HCEC 1CT (cell line): ENCODE measurements around the gene CRTAP.
"Not testable (repeated sequence)": the region's sequence is repeated elsewhere in the genome, so short reads cannot be mapped to it uniquely, and the experiment has no call there.

Experiments
- DNase-seq: peaks from one replicate; pipeline ENCODE4 v3.0.0-alpha.2; 2017

Gene CRTAP

DNA sequence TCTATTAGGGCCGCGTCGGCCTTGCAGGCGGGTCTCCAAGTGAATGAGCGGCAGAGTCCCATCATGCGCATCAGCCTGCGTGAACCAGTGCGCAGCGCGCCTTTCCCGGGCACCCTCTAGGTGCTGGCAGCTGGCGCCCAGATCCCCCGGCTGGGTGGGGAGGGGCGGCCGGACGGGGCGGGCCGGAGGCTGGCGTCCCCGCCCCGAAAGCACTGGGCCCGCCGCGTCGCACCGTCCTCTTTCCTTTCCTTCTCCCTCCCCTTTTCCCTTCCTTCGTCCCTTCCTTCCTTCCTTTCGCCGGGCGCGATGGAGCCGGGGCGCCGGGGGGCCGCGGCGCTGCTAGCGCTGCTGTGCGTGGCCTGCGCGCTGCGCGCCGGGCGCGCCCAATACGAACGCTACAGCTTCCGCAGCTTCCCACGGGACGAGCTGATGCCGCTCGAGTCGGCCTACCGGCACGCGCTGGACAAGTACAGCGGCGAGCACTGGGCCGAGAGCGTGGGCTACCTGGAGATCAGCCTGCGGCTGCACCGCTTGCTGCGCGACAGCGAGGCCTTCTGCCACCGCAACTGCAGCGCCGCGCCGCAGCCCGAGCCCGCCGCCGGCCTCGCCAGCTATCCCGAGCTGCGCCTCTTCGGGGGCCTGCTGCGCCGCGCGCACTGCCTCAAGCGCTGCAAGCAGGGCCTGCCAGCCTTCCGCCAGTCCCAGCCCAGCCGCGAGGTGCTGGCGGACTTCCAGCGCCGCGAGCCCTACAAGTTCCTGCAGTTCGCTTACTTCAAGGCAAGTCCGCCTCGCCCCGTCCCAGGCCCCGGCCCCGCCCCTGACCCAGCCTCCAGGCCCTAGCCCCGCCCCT is at the start of gene CRTAP:
Gene CRTAP (plus strand): TSS at position 243 of the 850 bp plus-strand sequence. CDS start 64 bp downstream, at position 307.
- DNase-seq = peak; percentile 95

GRCh38 chr3:33064929-33065328 is 48.9 kb upstream of the CRTAP start:
- DNase-seq = no peak

DNA sequence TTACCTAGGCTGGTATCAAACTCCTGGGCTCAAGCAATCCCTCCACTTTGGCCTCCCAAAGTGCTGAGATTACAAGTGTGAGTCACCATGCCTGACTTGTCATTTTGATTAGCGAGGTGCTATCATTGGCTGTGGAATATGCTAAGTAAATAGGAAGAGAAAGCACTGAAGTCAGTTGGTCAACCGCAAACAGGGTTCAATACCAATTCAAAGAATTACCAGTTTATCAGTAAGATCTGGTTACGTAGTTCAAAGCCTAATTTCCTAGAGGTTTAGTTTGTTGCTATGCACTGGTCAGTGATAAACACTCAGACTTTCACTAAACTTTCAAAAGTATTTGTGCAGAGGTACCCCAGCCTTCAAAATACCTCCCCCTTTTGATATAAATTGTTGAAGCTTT is 46.3 kb upstream of the CRTAP start:
- DNase-seq = peak; percentile 24

DNA sequence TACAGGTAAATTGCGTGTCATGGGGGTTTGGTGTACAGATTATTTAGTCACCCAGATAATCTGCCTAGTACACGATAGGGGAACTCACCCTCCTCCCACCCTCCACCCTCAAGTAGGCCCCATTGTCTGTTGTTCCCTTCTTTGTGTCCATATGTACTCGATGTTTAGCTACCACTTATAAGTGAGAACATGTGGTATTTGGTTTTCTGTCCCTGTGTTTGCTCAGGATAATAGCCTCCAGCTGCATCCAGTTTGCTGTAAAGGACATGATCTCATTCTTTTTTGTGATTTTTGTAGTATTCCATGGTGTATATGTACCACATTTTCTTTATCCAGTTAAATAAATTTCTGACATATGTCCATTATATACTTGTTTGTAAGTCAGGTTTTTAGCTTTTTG is 44.0 kb upstream of the CRTAP start:
- not testable (repeated sequence) for DNase-seq

DNA sequence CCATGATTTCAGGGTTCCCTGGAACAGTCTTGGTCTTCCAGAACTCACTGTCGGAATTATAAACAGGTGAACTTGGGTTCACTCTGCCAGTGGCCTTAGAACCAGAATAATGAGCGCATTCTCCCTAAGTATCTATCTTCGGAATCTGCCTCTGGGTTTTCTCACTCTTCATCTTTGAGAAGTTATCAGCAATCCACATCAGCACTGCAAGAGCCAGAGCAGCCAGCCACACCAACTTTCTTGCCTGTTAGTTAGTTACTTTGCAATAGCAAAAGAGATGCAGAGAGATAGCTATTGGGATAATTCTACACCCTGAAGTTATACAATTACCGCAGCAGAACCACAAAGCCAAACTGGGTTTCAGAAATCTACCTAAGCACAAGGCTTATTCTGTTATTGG is 42.6 kb upstream of the CRTAP start:
- no peak for DNase-seq

DNA sequence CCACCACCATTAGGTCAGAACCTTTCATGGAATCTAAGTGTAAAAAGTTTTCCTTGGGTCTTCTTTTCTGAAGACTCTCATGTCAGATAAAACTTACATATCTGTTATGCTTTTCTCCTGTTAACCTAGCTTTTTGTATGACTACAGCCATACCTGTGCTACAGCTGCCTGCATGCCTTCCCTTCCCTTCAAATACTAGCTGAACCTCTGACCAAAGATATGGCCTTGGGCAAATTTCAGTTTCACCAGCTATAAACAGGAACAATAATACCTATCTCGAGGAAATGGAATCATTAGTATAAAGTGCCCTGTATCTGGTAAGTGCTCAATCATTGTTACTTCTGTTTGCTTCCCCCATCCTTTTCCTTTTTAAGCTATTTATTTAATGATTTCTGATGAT is 41.9 kb upstream of the CRTAP start:
- no peak for DNase-seq

GRCh38 chr3:33074217-33075067 is 39.4 kb upstream of the CRTAP start:
- peak; percentile 58 for DNase-seq

DNA sequence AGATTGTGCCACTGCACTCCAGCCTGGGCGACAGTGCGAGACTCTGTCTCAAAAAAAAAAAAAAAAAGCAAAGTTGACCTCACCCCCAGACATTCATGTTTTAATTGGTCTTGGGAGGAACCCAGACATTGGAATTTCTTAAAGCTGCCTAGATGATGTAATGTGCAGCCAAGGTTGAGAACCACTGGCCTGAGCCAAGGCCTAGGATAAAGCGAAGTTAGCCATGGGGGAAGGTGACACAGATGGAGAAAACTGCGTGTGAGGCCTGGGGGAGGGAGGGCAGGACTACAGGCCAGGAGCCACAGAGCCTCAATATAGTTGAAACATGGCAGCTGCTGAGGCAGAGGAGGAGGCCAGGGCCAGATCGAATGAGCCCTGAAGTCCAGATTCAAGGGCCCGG is 37.8 kb upstream of the CRTAP start:
- DNase-seq = no peak

DNA sequence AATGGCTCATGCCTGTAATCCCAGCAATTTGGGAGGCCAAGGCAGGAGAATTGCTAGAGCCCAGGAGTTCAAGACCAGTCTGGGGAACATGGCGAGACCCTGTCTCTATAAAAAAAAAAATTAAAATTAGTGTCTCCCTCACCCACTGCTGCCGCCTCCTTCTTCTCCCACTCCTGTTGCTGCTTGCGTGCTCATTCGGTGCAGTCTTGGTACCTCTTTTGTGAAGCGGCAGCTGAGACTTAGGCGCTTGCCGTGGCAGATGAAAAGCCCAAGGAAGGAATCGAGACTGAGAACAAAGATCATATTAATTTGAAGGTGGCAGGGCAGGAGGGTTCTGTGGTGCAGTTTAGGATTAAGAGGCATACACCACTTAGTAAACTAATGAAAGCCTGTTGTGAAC is 36.9 kb upstream of the CRTAP start:
- DNase-seq = no peak

- no peak for DNase-seq
Measured at GRCh38 chr3:33077976-33078375, 35.8 kb upstream of the CRTAP start.

DNA sequence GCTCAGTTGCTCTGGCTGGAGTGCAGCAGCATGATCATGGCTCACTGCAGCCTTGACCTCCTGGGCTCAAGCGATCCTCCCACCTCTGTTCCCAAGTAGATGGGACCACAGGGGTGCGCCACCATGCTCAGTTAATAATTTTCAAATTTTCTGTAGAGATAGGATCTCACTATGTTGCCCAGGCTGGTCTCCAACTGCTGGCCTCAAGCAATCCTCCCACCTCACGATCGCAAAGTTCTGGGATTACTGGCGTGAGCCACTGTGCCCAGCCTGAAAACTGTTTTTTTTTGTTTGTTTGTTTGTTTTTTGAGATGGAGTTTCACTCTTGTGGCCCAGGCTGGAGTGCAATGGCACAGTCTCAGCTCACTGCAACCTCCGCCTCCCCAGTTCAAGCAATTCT is 34.0 kb upstream of the CRTAP start:
- DNase-seq = not testable (repeated sequence)

DNA sequence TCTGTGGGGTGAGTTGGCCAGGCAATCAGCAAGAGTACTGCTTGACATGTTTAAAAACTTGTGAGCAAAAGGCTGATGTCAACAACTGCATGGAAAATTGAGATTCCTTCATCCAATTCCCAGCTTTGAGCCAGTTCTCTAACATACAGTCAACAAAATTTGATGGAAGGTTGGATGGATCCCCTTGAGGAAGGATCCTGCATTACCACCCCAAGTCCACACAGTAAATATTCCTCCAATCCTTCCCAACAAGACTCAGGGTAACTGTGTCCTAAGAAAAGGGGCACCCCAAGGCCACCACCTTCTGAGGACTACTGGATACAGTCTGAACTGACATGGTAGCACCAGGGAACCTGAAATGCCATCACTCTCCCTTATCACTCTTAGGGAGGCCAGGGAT is 32.0 kb upstream of the CRTAP start:
- no peak for DNase-seq

- no peak for DNase-seq
Measured at GRCh38 chr3:33083958-33084357, 29.9 kb upstream of the CRTAP start.

DNA sequence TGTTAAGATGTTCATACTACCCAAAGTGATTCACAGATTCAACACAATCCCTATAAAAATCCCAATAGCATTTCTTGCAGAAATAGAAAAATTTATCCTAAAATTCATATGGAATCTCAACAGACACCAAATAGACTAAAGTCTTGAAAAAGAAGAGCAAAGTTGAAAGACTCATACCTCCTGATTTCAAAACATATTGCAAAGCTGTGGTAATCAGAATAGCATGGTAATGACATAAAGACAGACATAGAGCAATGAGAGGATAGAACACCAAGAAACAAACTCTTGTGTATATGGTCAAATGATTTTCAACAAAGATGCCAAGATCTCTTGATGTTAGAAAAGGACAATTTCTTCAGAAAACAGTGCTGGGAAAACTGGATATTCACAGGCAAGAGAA is 25.1 kb upstream of the CRTAP start:
- no peak for DNase-seq

GRCh38 chr3:33089515-33089914 is 24.3 kb upstream of the CRTAP start:
- no peak for DNase-seq

DNA sequence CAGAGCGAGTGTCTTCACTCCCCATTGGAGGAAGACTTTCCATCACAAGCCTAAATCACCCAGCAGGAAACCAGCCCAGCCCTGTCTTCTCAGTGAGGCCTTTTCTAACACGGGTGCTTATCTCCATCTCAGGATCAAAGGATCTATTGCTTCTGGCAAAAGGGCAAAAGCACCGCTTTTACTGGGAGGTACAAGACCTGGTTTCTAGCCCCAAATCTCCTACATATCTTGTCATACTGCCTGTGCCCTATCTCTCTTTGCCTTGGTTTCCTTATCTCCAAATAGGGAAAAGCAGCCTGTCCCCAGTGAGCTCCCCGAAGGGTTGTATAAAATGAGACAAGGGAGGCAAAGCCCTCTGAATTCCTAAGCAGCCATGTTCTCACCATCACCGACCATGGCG is 22.1 kb upstream of the CRTAP start:
- no peak for DNase-seq

DNA sequence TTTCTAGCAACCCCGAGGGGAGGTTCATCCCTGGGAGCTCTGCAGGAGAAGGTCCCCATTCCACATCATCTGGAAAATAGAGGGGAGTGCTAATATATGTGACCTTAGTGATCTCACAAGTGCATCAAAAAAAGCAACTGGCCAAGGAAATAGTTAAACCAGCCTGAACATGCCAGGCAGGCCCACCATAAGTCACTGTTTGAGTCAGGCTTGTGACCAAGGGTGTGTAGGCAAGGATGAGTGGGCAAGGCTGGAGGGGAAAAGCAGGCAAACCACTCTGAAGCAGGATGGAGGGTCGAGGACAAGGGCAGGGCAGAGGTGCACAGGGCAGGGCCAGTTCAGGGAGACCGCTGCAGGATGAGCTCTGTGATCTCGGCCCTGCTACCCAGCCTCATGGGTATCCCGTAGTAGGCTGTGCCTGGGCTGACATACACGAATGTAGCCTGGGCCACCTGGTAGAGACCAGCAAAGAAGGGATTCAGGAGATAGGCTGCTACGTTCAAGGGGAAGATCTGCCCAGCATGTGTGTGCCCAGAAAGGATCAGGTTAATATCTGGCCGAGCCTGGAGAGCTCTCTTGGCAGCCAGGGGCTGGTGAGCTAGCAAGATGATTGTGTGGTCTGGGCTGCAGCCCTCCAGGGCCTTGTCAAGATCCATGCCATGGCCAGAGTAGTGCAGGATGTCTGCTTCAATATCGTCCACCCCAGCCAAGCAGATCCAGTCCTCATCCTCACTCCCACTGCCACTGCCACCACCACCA is 21.1 kb upstream of the CRTAP start:
- no peak for DNase-seq

GRCh38 chr3:33093847-33094246 is 20.0 kb upstream of the CRTAP start:
- no peak for DNase-seq

DNA sequence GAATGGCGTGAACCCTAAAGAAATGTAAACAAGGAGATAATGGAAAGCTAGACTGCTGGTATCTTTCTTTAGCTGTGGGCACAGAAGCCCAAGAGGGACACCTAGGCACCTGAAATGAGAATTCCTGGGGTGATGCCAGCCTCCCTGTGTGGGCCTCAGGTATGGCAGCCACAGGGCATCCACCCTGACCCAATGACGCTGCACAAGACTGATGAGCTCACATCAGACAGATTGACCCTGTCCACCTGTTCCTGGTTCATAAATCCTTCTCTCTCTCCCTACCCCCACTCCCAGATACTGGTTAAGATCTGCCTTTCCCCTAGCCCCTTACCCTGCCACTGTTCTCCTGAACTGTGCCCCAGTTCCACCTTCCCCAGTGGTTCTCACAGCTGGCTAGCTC is 18.4 kb upstream of the CRTAP start:
- DNase-seq = no peak

DNA sequence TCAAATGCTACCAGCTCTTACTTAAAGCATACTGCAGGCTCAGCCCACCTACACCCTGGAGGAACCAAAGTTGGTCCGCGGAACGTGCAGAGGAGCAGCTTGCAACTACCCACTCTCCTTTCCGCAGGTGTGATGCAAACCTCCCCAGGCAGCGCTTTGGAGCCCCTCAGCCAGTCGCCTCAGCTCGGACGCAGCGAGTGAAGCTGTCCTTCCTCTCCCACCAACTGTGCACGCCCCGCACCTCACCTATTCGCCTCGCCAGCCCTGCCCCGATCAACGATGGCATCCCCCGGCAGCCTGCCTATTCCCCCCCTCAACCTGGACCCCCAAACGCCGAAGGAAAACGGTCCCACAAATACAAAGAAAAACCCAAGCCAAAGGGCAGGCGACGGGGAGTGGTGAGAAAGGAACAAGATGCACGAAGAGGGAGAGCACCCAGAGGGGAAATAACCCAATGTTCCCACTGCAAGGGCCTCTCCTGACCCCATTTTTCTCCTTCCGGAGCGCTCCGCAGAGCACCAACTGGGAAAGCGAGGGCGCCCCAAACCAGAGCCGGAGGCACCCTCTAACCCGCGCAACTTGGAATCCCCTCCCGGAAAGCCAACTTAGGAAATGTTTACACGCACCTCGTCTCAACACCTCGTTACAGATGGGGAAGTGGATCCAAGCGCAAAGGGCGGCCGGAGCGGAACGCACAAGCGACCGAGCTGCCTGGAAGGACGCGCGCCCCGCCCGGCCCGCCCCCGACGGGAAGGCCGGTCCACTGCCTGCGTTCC is 17.5 kb upstream of the CRTAP start:
- peak; percentile 30 for DNase-seq

GRCh38 chr3:33099109-33099645 is 14.6 kb upstream of the CRTAP start:
- DNase-seq = no peak

DNA sequence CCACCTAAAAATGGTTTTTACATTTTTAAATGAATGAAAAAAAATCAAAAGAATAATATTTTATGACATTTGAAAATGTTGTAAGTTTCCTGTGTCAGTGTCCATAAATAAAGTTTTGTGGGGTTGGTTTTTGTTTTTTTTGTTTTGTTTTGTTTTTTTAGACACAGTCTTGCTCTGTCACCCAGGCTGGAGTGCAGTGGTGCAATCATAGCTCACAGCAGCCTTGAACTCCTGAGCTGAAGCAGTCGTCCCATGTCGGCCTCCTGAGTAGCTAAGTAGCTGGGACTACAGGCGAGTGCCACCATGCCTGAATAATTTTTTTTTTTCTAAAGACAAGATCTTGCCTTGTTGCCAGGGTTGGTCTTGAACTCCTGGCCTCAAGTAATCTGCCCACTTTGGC is 14.1 kb upstream of the CRTAP start:
- DNase-seq = no peak
